Smooth muscle cell (in vitro differentiated cells): ENCODE measurements around the gene UBXN7. TPM values are rescaled to one million over a fixed set of nuclear protein-coding genes. Genes with fewer than 3 reads are reported as not detected.

Experiments
- DNase-seq: peaks from one replicate; lab custom pipeline; 2025; ENCODE audit not compliant: unreplicated experiment; lab: John Stamatoyannopoulos, UW
- H2AFZ ChIP-seq: fragments of 200-600 bp; sonication (generic); 2 replicates; pipeline ENCODE4 v1.6.0; 2016; ENCODE audit warnings: antibody characterized with exemption, low read depth, mild to moderate bottlenecking
- H3F3A ChIP-seq: fragments of 200-600 bp; sonication (generic); 2 replicates; pipeline ENCODE4 v1.6.0; 2017; ENCODE audit warnings: antibody characterized with exemption, low read depth
- H3K27ac ChIP-seq: fragments of 200-600 bp; sonication (generic); 2 replicates; pipeline ENCODE4 v1.5.1; 2016; ENCODE audit warnings: low read depth, mild to moderate bottlenecking
- H3K27me3 ChIP-seq: fragments of 200-600 bp; sonication (generic); 2 replicates; pipeline ENCODE4 v1.6.1; 2016; ENCODE audit warnings: low read depth, mild to moderate bottlenecking
- H3K36me3 ChIP-seq: fragments of 200-600 bp; sonication (generic); 2 replicates; pipeline ENCODE4 v1.5.1; 2016; ENCODE audit warnings: low read depth
- H3K4me1 ChIP-seq: fragments of 200-600 bp; sonication (generic); 2 replicates; pipeline ENCODE4 v1.5.1; 2016; ENCODE audit warnings: low read depth
- H3K4me2 ChIP-seq: fragments of 200-600 bp; sonication (generic); 2 replicates; pipeline ENCODE4 v1.6.0; 2016; ENCODE audit warnings: mild to moderate bottlenecking
- H3K4me3 ChIP-seq: fragments of 200-600 bp; sonication (generic); 2 replicates; pipeline ENCODE4 v1.5.1; 2016; ENCODE audit warnings: mild to moderate bottlenecking
- H3K79me2 ChIP-seq: fragments of 200-600 bp; sonication (generic); 2 replicates; pipeline ENCODE4 v1.6.0; 2016; ENCODE audit warnings: low read depth, mild to moderate bottlenecking
- H3K9ac ChIP-seq: fragments of 200-600 bp; sonication (generic); 2 replicates; pipeline ENCODE4 v1.6.0; 2016; ENCODE audit warnings: low read depth
- H3K9me3 ChIP-seq: fragments of 200-600 bp; sonication (generic); replicated peaks from 2 replicates; pipeline ENCODE4 v1.5.1; 2016; ENCODE audit warnings: low read depth
- H4K20me1 ChIP-seq: fragments of 200-600 bp; sonication (generic); 2 replicates; pipeline ENCODE4 v1.6.0; 2016; ENCODE audit warnings: low read depth
- WGBS: methylation state at CpG from one replicate; pipeline ENCODE4 v1.1.7; 2016; ENCODE audit warnings: low lambda C conversion rate; 5-methylcytosine and 5-hydroxymethylcytosine counted together
- polyA plus RNA-seq: library from polyadenylated mRNA; unstranded; fragments of >200 nt; fragmentation: Nextera tagmentation; extraction: Ambion mirVana; gene quantifications from 2 replicates; pipeline ENCODE4 v1.2.1, GENCODE V29; 2016
- total RNA-seq: library from RNA; depleted of rRNA; stranded (reverse); fragments of >200 nt; gene quantifications from 2 replicates; pipeline ENCODE4 v1.2.3, GENCODE V29; 2014
- TF ChIP-seq, protein P1 (sequence below): fragments of 200-600 bp; sonication (generic); IDR thresholded peaks from 2 replicates; pipeline ENCODE4 v1.5.1; 2017; ENCODE audit warnings: borderline replicate concordance, mild to moderate bottlenecking, antibody characterized with exemption; ENCODE audit not compliant: insufficient read depth, poor library complexity, severe bottlenecking

UBXN7 gene
- total and polyA plus RNA-seq, 2 experiments from 2014 or later = 26.7 to 32.2 TPM

DNA sequence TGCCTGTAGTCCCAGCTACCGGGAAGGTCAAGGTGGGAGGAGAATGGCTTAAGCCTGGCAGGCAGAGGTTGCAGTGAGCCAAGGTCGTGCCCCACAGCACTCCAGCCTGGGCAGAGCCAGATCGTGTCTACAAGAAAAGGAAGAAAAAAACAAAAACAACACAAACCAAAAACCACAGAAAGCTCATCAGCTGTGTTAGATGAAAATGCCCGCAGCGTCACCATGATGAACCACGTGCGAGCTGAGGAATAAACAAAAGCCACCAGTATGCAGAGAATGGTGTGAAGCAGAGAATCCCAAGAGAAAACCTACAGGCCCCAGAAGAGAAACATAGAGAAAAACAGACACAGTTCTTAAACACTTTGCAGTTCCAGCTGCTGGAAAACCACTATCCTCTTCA lies 74.3 kb downstream of the UBXN7 start:
- no peak overlapping the region for H2AFZ ChIP-seq
- DNase-seq = no peak
- H3K9ac ChIP-seq = no peak overlapping the region
- 97% methylated on average over 7 of the region's 7 CpGs for WGBS
- no peak overlapping the region for H3K4me2 ChIP-seq
- TF ChIP-seq, protein P1, sequence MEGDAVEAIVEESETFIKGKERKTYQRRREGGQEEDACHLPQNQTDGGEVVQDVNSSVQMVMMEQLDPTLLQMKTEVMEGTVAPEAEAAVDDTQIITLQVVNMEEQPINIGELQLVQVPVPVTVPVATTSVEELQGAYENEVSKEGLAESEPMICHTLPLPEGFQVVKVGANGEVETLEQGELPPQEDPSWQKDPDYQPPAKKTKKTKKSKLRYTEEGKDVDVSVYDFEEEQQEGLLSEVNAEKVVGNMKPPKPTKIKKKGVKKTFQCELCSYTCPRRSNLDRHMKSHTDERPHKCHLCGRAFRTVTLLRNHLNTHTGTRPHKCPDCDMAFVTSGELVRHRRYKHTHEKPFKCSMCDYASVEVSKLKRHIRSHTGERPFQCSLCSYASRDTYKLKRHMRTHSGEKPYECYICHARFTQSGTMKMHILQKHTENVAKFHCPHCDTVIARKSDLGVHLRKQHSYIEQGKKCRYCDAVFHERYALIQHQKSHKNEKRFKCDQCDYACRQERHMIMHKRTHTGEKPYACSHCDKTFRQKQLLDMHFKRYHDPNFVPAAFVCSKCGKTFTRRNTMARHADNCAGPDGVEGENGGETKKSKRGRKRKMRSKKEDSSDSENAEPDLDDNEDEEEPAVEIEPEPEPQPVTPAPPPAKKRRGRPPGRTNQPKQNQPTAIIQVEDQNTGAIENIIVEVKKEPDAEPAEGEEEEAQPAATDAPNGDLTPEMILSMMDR = no peak
- H3F3A ChIP-seq = no peaks in the 10 kb centered on the region
- peaks cover 34% of the 10 kb centered on the region for H3K36me3 ChIP-seq
- H4K20me1 ChIP-seq = peaks cover 33% of the 10 kb centered on the region
- H3K79me2 ChIP-seq = no peaks in the 10 kb centered on the region
- no peaks in the 10 kb centered on the region for H3K9me3 ChIP-seq
- no peak overlapping the region for H3K27ac ChIP-seq
- H3K4me3 ChIP-seq = no peak overlapping the region
- H3K27me3 ChIP-seq = no peaks in the 10 kb centered on the region
- H3K4me1 ChIP-seq = no peaks in the 10 kb centered on the region

DNA sequence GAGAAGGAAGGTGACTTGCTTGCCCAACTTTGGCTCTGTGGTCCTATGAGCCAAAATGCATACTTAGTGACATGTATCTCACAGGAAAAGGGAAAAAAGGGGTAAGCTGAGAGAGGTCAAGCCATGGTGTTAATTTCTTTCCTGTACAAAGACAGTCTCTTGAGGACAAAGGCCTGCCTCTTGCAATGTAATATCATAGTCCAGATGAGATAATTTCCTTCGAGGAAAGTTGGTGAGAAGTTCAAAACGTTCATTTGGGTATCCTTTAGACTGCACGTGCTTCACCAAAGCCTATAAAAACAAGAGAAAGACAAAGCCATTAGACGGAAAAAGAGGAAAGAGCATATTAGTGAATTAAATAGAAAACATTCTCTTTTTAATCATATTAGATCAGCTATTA lies 75.7 kb downstream of the UBXN7 start:
- no peak overlapping the region for H3K4me3 ChIP-seq
- no peak overlapping the region for H3K9ac ChIP-seq
- H3F3A ChIP-seq = no peaks in the 10 kb centered on the region
- no peak overlapping the region for H3K4me2 ChIP-seq
- H3K79me2 ChIP-seq = no peaks in the 10 kb centered on the region
- WGBS = 95% methylated on average over 4 of the region's 4 CpGs
- no peaks in the 10 kb centered on the region for H3K9me3 ChIP-seq
- no peaks in the 10 kb centered on the region for H3K4me1 ChIP-seq
- TF ChIP-seq, protein P1 = no peak
- H3K27me3 ChIP-seq = no peaks in the 10 kb centered on the region
- peaks cover 33% of the 10 kb centered on the region for H4K20me1 ChIP-seq
- H2AFZ ChIP-seq = no peak overlapping the region
- H3K36me3 ChIP-seq = peaks cover 34% of the 10 kb centered on the region
- no peak for DNase-seq
- no peak overlapping the region for H3K27ac ChIP-seq

DNA sequence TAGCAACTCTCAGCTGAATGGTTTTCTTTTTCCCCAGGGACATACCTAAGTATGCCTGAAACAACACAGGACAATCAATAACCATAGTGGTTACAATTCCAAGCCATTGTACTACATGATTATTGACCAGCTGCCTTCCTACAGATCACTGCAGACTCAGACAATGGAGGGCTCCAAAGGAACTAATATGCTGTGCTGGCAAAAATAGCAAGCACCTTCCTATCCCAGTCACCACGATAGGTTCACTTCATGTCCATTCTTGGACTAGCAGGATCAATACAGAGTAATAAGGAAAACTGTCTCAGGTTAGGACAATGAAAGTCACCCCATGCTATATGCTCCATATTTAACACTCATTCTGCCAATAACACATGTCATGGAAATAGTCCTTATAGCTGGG lies 76.6 kb downstream of the UBXN7 start:
- DNase-seq = no peak
- Histone ChIP-seq H4K20me1 (peaks cover 33% of the 10 kb centered on the region), H3K27me3 (no peaks in the 10 kb centered on the region), H3K9ac (no peak overlapping the region), H3K27ac (no peak overlapping the region), H3K9me3 (no peaks in the 10 kb centered on the region), H2AFZ (no peak overlapping the region), H3K4me2 (no peak overlapping the region), H3K36me3 (peaks cover 25% of the 10 kb centered on the region), H3F3A (no peaks in the 10 kb centered on the region), H3K4me3 (no peak overlapping the region), H3K79me2 (no peaks in the 10 kb centered on the region), H3K4me1 (no peaks in the 10 kb centered on the region)
- TF ChIP-seq, protein P1 = no peak
- whole genome bisulfite sequencing = 96% methylated on average over 1 of the region's 1 CpG

DNA sequence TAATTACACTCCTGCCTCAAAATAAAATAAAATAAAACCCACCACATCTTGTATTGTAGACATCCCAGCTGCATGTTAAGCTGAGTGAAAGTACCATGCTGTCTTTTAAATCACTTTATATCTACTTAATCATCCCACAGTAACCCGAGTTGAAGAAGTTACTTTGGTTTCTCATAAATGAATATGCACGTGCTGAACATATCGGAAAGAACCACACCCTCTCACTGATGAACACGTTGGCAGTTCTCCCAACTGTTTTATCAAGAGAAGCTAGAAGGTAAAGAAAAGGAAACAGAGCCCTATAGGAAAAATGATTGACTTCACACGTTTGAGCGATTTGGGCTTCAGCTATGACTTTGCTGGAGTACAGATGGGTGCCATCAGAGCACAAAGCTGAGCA lies 78.1 kb downstream of the UBXN7 start:
- 100% methylated on average over 6 of the region's 6 CpGs for WGBS
- Histone ChIP-seq H3K79me2 (no peaks in the 10 kb centered on the region), H3K27ac (no peak overlapping the region), H3K4me3 (no peak overlapping the region), H2AFZ (no peak overlapping the region), H3K27me3 (no peaks in the 10 kb centered on the region), H3F3A (no peaks in the 10 kb centered on the region), H4K20me1 (peaks cover 22% of the 10 kb centered on the region), H3K4me2 (no peak overlapping the region), H3K9ac (no peak overlapping the region), H3K9me3 (no peaks in the 10 kb centered on the region), H3K36me3 (peaks cover 25% of the 10 kb centered on the region), H3K4me1 (no peaks in the 10 kb centered on the region)
- DNase-seq = no peak
- TF ChIP-seq, protein P1 = no peak
